Neural progenitor cell (in vitro differentiated cells): ENCODE data around the gene PRUNE2.

Experiments used
- CTCF ChIP-seq: fragments of 200-600 bp; sonication (generic); IDR thresholded peaks from 2 replicates; pipeline ENCODE4 v1.5.1; 2017; ENCODE audit warnings: antibody characterized with exemption, mild to moderate bottlenecking
- EZH2phosphoT487 ChIP-seq: fragments of 200-600 bp; sonication (generic); IDR thresholded peaks from 2 replicates; pipeline ENCODE4 v1.6.1; 2017; ENCODE audit warnings: antibody characterized with exemption

GRCh38 chr9:76571743-76572146 lies 334.2 kb downstream of the PRUNE2 start:
- TF ChIP-seq CTCF (no peak), EZH2phosphoT487 (no peak)
